Endothelial cell of umbilical vein (primary cell): ENCODE results near the gene MPL. TPM values are rescaled to one million over a fixed set of nuclear protein-coding genes. Genes with fewer than 3 reads are reported as not detected.
"Not testable (repeated sequence)": the region's sequence is repeated elsewhere in the genome, so short reads cannot be mapped to it uniquely, and the experiment has no call there.

Experiments used
- BruUV-seq: library from RNA; stranded (reverse); fragments of 400-500 nt; replicated peaks from 2 replicates; lab custom pipeline; 2021; lab: Mats Ljungman, UMichigan
- CTCF ChIA-PET: fragments of 300-600, 350-600 bp; sonication (Branson Sonifier 250); formaldehyde crosslinking; loops from one replicate; lab custom pipeline; 2021; ENCODE audit warnings: antibody characterized with exemption, inconsistent platforms; lab: Charles Lee
- POLR2A ChIA-PET: fragments of 300-600, 350-600 bp; sonication (Branson Sonifier 250); formaldehyde crosslinking; loops from one replicate; lab custom pipeline; 2021; ENCODE audit warnings: antibody characterized with exemption, inconsistent platforms; lab: Charles Lee
- DNase-seq: peaks from one replicate; pipeline ENCODE4 v3.0.0-alpha.2; 2011; ENCODE audit warnings: low read depth, low spot score
- FAIRE-seq: peaks from 2 replicates; lab custom pipeline; 2011; peaks lifted over from hg19 to GRCh38; lab: Jason Lieb, UNC
- H2AFZ ChIP-seq: 2 replicates; pipeline ENCODE4 v1.6.0; 2012; ENCODE audit warnings: low read depth, low read length, control low read depth, inconsistent platforms
- H3K27ac ChIP-seq: 2 replicates; pipeline ENCODE4 v1.5.1; 2011; ENCODE audit warnings: low read depth, mild to moderate bottlenecking, control low read depth, low read length, moderate library complexity; ENCODE audit not compliant: insufficient read depth
- H3K27me3 ChIP-seq, 2 experiments: 2 replicates each; pipeline versions ENCODE4 v1.6.0 to v1.6.1; 2011; ENCODE audit warnings: low read length in 2 of 2, mixed read lengths in 1 of 2; ENCODE audit not compliant: control insufficient read depth in 2 of 2, insufficient read depth in 2 of 2
- H3K36me3 ChIP-seq, 2 experiments: 2 replicates in 1 of 2; 3 replicates in 1 of 2; pipeline ENCODE4 v1.5.1; 2011; ENCODE audit warnings: low read length in 2 of 2, mild to moderate bottlenecking in 1 of 2, moderate library complexity in 1 of 2; ENCODE audit not compliant: control insufficient read depth in 2 of 2, insufficient read depth in 2 of 2; ENCODE audit errors: extremely low read depth in 1 of 2
- H3K4me1 ChIP-seq: 3 replicates; pipeline ENCODE4 v1.5.1; 2011; ENCODE audit warnings: mild to moderate bottlenecking, low read length; ENCODE audit not compliant: control insufficient read depth, insufficient read depth; ENCODE audit errors: extremely low read depth
- H3K4me2 ChIP-seq: 2 replicates; pipeline ENCODE4 v1.6.1; 2011; ENCODE audit warnings: low read length, control low read depth, mixed read lengths; ENCODE audit not compliant: insufficient read depth
- H3K4me3 ChIP-seq, 3 experiments: fragments of 200-600 bp in 1 of 3; sonication (generic), shearing (Covaris generic) in 1 of 3; replicated peaks in 1 of 3; 2 replicates each; pipeline ENCODE4 v1.5.1; 2011 to 2016; ENCODE audit warnings: control low read depth in 3 of 3, low read length in 3 of 3, mild to moderate bottlenecking in 2 of 3, inconsistent platforms in 1 of 3, low read depth in 1 of 3, moderate library complexity in 1 of 3; ENCODE audit not compliant: insufficient read depth in 1 of 3
- H3K79me2 ChIP-seq: 2 replicates; pipeline ENCODE4 v1.6.0; 2012; ENCODE audit warnings: low read length, inconsistent platforms; ENCODE audit not compliant: control insufficient read depth, insufficient read depth
- H3K9ac ChIP-seq: replicated peaks from 2 replicates; pipeline ENCODE3; 2011; ENCODE audit warnings: low read length, control low read depth; ENCODE audit not compliant: insufficient read depth; ENCODE audit errors: extremely low read depth
- H3K9me1 ChIP-seq: replicated peaks from 3 replicates; pipeline ENCODE4 v1.6.0; 2011; ENCODE audit warnings: mild to moderate bottlenecking, low read length; ENCODE audit not compliant: control insufficient read depth, insufficient read depth; ENCODE audit errors: extremely low read depth
- H3K9me3 ChIP-seq: replicated peaks from 2 replicates; pipeline ENCODE4 v1.5.1; 2012; ENCODE audit warnings: low read length, inconsistent platforms; ENCODE audit not compliant: control insufficient read depth, insufficient read depth
- H4K20me1 ChIP-seq: replicated peaks from 2 replicates; pipeline ENCODE3; 2011; ENCODE audit warnings: mild to moderate bottlenecking, low read length; ENCODE audit not compliant: control insufficient read depth, insufficient read depth; ENCODE audit errors: extremely low read depth
- FOS ChIP-seq: IDR thresholded peaks from 2 replicates; pipeline ENCODE4 v1.6.1; 2011; ENCODE audit warnings: mild to moderate bottlenecking, low read length, moderate library complexity, borderline replicate concordance; ENCODE audit not compliant: insufficient read depth
- JUN ChIP-seq: IDR thresholded peaks from 2 replicates; pipeline ENCODE4 v1.6.1; 2011; ENCODE audit warnings: borderline replicate concordance, low read depth; ENCODE audit not compliant: insufficient read length, insufficient read depth
- MAX ChIP-seq: IDR thresholded peaks from 2 replicates; pipeline ENCODE4 v1.6.1; 2011; ENCODE audit not compliant: insufficient read depth, insufficient read length
- POLR2A ChIP-seq: IDR thresholded peaks from 2 replicates; pipeline ENCODE4 v1.6.1; 2012; ENCODE audit warnings: low read depth, mild to moderate bottlenecking, control low read depth, low read length
- POLR2AphosphoS5 ChIP-seq: IDR thresholded peaks from 2 replicates; pipeline ENCODE4 v1.6.1; 2012; ENCODE audit warnings: low read depth, mild to moderate bottlenecking, control low read depth, low read length, moderate library complexity; ENCODE audit not compliant: insufficient read depth
- dilution Hi-C: fragments of 300-500 bp; cut with MboI; formaldehyde crosslinking; loops from one replicate; pipeline ENCODE4 v1.15.0; 2019; ENCODE audit warnings: low sequenced_read_pairs; ENCODE audit not compliant: extremely low pct_ligation_motif_present
- intact Hi-C: fragments of 100-400 bp; cut with micrococcal nuclease; formaldehyde crosslinking; loops from one replicate; pipeline ENCODE4 v1.10.0; 2022
- polyA plus RNA-seq, 4 experiments: library from polyadenylated mRNA; depleted of rRNA in 3 of 4; stranded (reverse) in 3 of 4; unstranded in 1 of 4; fragments of >200 nt; gene quantifications; 2 replicates each; pipeline versions ENCODE4 v1.2.1 to v1.2.3, GENCODE V29; 2011 to 2012; ENCODE audit warnings: missing spikeins in 1 of 4
- total RNA-seq: library from RNA; stranded (reverse); gene quantifications from 2 replicates; pipeline ENCODE4 v1.2.3, GENCODE V29; 2021

The MPL gene
- total and polyA plus RNA-seq, 2 donors (not counting 3 experiments of a cell fraction or from before 2014, with no cell fraction given), result 0.14 to 0.24 TPM

GRCh38 chr1:43398227-43398626 lies 60.6 kb downstream of the MPL start:
- no peak overlapping the region for H2AFZ ChIP-seq
- H3K4me1 ChIP-seq, result no peaks in the 10 kb centered on the region
- no peaks in the 10 kb centered on the region for H3K27me3 ChIP-seq
- intact Hi-C loops, result no loop called here
- BruUV-seq, result no TSS peak
- no peaks in the 10 kb centered on the region for H3K9me3 ChIP-seq
- no peak for DNase-seq
- no peak for FAIRE-seq
- no peak overlapping the region for H3K9ac ChIP-seq
- TF ChIP-seq FOS (no peak), MAX (no peak), POLR2AphosphoS5 (no peak), POLR2A (no peak), JUN (no peak)
- no peaks in the 10 kb centered on the region for H4K20me1 ChIP-seq
- H3K9me1 ChIP-seq, result no peaks in the 10 kb centered on the region
- CTCF ChIA-PET, result interaction anchor here (1.0 to 3.7 kb wide), 2 partner anchors 16 to 171 kb away, joined by 3 to 14 read pairs; no protein-coding TSS in a partner anchor
- H3K79me2 ChIP-seq, result no peaks in the 10 kb centered on the region
- no peak overlapping the region for H3K4me2 ChIP-seq
- peaks cover 0 to 2% of the 10 kb centered on the region in 2 experiments for H3K36me3 ChIP-seq
- dilution Hi-C loops, result no loop called here
- POLR2A ChIA-PET, result no interaction called here
- H3K4me3 ChIP-seq, result no peak overlapping the region
- H3K27ac ChIP-seq, result no peak overlapping the region

GRCh38 chr1:43400441-43400840 lies 62.8 kb downstream of the MPL start:
- H3K9me3 ChIP-seq, H3K9ac ChIP-seq, H3K9me1 ChIP-seq, H3K4me3 ChIP-seq, BruUV-seq, POLR2A ChIA-PET, H3K4me1 ChIP-seq, H3K79me2 ChIP-seq, DNase-seq, intact Hi-C loops, H2AFZ ChIP-seq, FAIRE-seq, H3K27ac ChIP-seq, H4K20me1 ChIP-seq, H3K4me2 ChIP-seq, H3K27me3 ChIP-seq: not testable (repeated sequence)
- dilution Hi-C loops, result loop anchor here (25.0 kb wide), 1 partner anchor 163 kb away; no protein-coding TSS in a partner anchor
- CTCF ChIA-PET, result interaction anchor here (0.6 to 3.7 kb wide), 2 partner anchors 14 to 58 kb away, joined by 4 to 14 read pairs; no protein-coding TSS in a partner anchor
- peaks cover 9 to 15% of the 10 kb centered on the region in 2 experiments for H3K36me3 ChIP-seq
